Endothelial cell of umbilical vein (primary cell): ENCODE measurements around the gene ZBTB43. TPM values are rescaled to one million over a fixed set of nuclear protein-coding genes. Genes with fewer than 3 reads are reported as not detected.

ENCODE experiments used
- BruUV-seq: library from RNA; stranded (reverse); fragments of 400-500 nt; replicated peaks from 2 replicates; lab custom pipeline; 2021; lab: Mats Ljungman, UMichigan
- CTCF ChIA-PET: fragments of 300-600, 350-600 bp; sonication (Branson Sonifier 250); formaldehyde crosslinking; loops from one replicate; lab custom pipeline; 2021; ENCODE audit warnings: antibody characterized with exemption, inconsistent platforms; lab: Charles Lee
- POLR2A ChIA-PET: fragments of 300-600, 350-600 bp; sonication (Branson Sonifier 250); formaldehyde crosslinking; loops from one replicate; lab custom pipeline; 2021; ENCODE audit warnings: antibody characterized with exemption, inconsistent platforms; lab: Charles Lee
- DNase-seq: peaks from one replicate; pipeline ENCODE4 v3.0.0-alpha.2; 2011; ENCODE audit warnings: low read depth, low spot score
- FAIRE-seq: peaks from 2 replicates; lab custom pipeline; 2011; peaks lifted over from hg19 to GRCh38; lab: Jason Lieb, UNC
- H2AFZ ChIP-seq: 2 replicates; pipeline ENCODE4 v1.6.0; 2012; ENCODE audit warnings: low read depth, low read length, control low read depth, inconsistent platforms
- H3K27ac ChIP-seq: 2 replicates; pipeline ENCODE4 v1.5.1; 2011; ENCODE audit warnings: low read depth, mild to moderate bottlenecking, control low read depth, low read length, moderate library complexity; ENCODE audit not compliant: insufficient read depth
- H3K27me3 ChIP-seq, 2 experiments: 2 replicates each; pipeline versions ENCODE4 v1.6.0 to v1.6.1; 2011; ENCODE audit warnings: low read length in 2 of 2, mixed read lengths in 1 of 2; ENCODE audit not compliant: control insufficient read depth in 2 of 2, insufficient read depth in 2 of 2
- H3K36me3 ChIP-seq, 2 experiments: 2 replicates in 1 of 2; 3 replicates in 1 of 2; pipeline ENCODE4 v1.5.1; 2011; ENCODE audit warnings: low read length in 2 of 2, mild to moderate bottlenecking in 1 of 2, moderate library complexity in 1 of 2; ENCODE audit not compliant: control insufficient read depth in 2 of 2, insufficient read depth in 2 of 2; ENCODE audit errors: extremely low read depth in 1 of 2
- H3K4me1 ChIP-seq: 3 replicates; pipeline ENCODE4 v1.5.1; 2011; ENCODE audit warnings: mild to moderate bottlenecking, low read length; ENCODE audit not compliant: control insufficient read depth, insufficient read depth; ENCODE audit errors: extremely low read depth
- H3K4me2 ChIP-seq: 2 replicates; pipeline ENCODE4 v1.6.1; 2011; ENCODE audit warnings: low read length, control low read depth, mixed read lengths; ENCODE audit not compliant: insufficient read depth
- H3K4me3 ChIP-seq, 3 experiments: fragments of 200-600 bp in 1 of 3; sonication (generic), shearing (Covaris generic) in 1 of 3; replicated peaks in 1 of 3; 2 replicates each; pipeline ENCODE4 v1.5.1; 2011 to 2016; ENCODE audit warnings: control low read depth in 3 of 3, low read length in 3 of 3, mild to moderate bottlenecking in 2 of 3, inconsistent platforms in 1 of 3, low read depth in 1 of 3, moderate library complexity in 1 of 3; ENCODE audit not compliant: insufficient read depth in 1 of 3
- H3K79me2 ChIP-seq: 2 replicates; pipeline ENCODE4 v1.6.0; 2012; ENCODE audit warnings: low read length, inconsistent platforms; ENCODE audit not compliant: control insufficient read depth, insufficient read depth
- H3K9ac ChIP-seq: replicated peaks from 2 replicates; pipeline ENCODE3; 2011; ENCODE audit warnings: low read length, control low read depth; ENCODE audit not compliant: insufficient read depth; ENCODE audit errors: extremely low read depth
- H3K9me1 ChIP-seq: replicated peaks from 3 replicates; pipeline ENCODE4 v1.6.0; 2011; ENCODE audit warnings: mild to moderate bottlenecking, low read length; ENCODE audit not compliant: control insufficient read depth, insufficient read depth; ENCODE audit errors: extremely low read depth
- H3K9me3 ChIP-seq: replicated peaks from 2 replicates; pipeline ENCODE4 v1.5.1; 2012; ENCODE audit warnings: low read length, inconsistent platforms; ENCODE audit not compliant: control insufficient read depth, insufficient read depth
- H4K20me1 ChIP-seq: replicated peaks from 2 replicates; pipeline ENCODE3; 2011; ENCODE audit warnings: mild to moderate bottlenecking, low read length; ENCODE audit not compliant: control insufficient read depth, insufficient read depth; ENCODE audit errors: extremely low read depth
- EZH2 ChIP-seq: IDR thresholded peaks from 2 replicates; pipeline ENCODE4 v1.6.1; 2012; ENCODE audit warnings: borderline replicate concordance, low read depth, mild to moderate bottlenecking, moderate library complexity, low read length, inconsistent platforms; ENCODE audit not compliant: severe bottlenecking
- FOS ChIP-seq: IDR thresholded peaks from 2 replicates; pipeline ENCODE4 v1.6.1; 2011; ENCODE audit warnings: mild to moderate bottlenecking, low read length, moderate library complexity, borderline replicate concordance; ENCODE audit not compliant: insufficient read depth
- GATA2 ChIP-seq: IDR thresholded peaks from 2 replicates; pipeline ENCODE4 v1.7.0; 2011; ENCODE audit warnings: low read depth, mild to moderate bottlenecking, moderate library complexity, mixed read lengths, low read length; ENCODE audit not compliant: insufficient read length, insufficient read depth
- JUN ChIP-seq: IDR thresholded peaks from 2 replicates; pipeline ENCODE4 v1.6.1; 2011; ENCODE audit warnings: borderline replicate concordance, low read depth; ENCODE audit not compliant: insufficient read length, insufficient read depth
- MAX ChIP-seq: IDR thresholded peaks from 2 replicates; pipeline ENCODE4 v1.6.1; 2011; ENCODE audit not compliant: insufficient read depth, insufficient read length
- MYC ChIP-seq: IDR thresholded peaks from one replicate; pipeline ENCODE4 v1.6.1; 2011; ENCODE audit warnings: mild to moderate bottlenecking, low read depth, low read length
- POLR2AphosphoS5 ChIP-seq: IDR thresholded peaks from 2 replicates; pipeline ENCODE4 v1.6.1; 2012; ENCODE audit warnings: low read depth, mild to moderate bottlenecking, control low read depth, low read length, moderate library complexity; ENCODE audit not compliant: insufficient read depth
- dilution Hi-C: fragments of 300-500 bp; cut with MboI; formaldehyde crosslinking; loops from one replicate; pipeline ENCODE4 v1.15.0; 2019; ENCODE audit warnings: low sequenced_read_pairs; ENCODE audit not compliant: extremely low pct_ligation_motif_present
- intact Hi-C: fragments of 100-400 bp; cut with micrococcal nuclease; formaldehyde crosslinking; loops from one replicate; pipeline ENCODE4 v1.10.0; 2022
- polyA plus RNA-seq, 4 experiments: library from polyadenylated mRNA; depleted of rRNA in 3 of 4; stranded (reverse) in 3 of 4; unstranded in 1 of 4; fragments of >200 nt; gene quantifications; 2 replicates each; pipeline versions ENCODE4 v1.2.1 to v1.2.3, GENCODE V29; 2011 to 2012; ENCODE audit warnings: missing spikeins in 1 of 4
- total RNA-seq: library from RNA; stranded (reverse); gene quantifications from 2 replicates; pipeline ENCODE4 v1.2.3, GENCODE V29; 2021
- TF ChIP-seq, protein P1 (sequence below), 2 donors: IDR thresholded peaks; 1 replicate in 1 of 2; 2 replicates in 1 of 2; pipeline ENCODE4 v1.5.1; 2011; ENCODE audit warnings: low read length in 2 of 2, mild to moderate bottlenecking in 2 of 2, moderate library complexity in 2 of 2, control low read depth in 1 of 2, inconsistent platforms in 1 of 2, low read depth in 1 of 2; ENCODE audit not compliant: insufficient read depth in 1 of 2; ENCODE audit errors: extremely low read depth in 1 of 2

Gene ZBTB43
- total and polyA plus RNA-seq, 2 donors (not counting 3 experiments of a cell fraction or from before 2014, with no cell fraction given): 3.2 to 9.0 TPM

- no TSS peak for BruUV-seq
- no peaks in the 10 kb centered on the region for H3K9me1 ChIP-seq
- H3K79me2 ChIP-seq: no peaks in the 10 kb centered on the region
- H3K4me1 ChIP-seq: no peaks in the 10 kb centered on the region
- intact Hi-C loops (no loop called here), dilution Hi-C loops (no loop called here)
- no peaks in the 10 kb centered on the region for H3K36me3 ChIP-seq
- ChIA-PET CTCF (interaction anchor here (1.0 to 1.4 kb wide), 2 partner anchors 16 to 98 kb away, joined by 3 read pairs; no protein-coding TSS in a partner anchor), POLR2A (no interaction called here)
- H3K4me3 ChIP-seq: no peak overlapping the region
- no peaks in the 10 kb centered on the region for H3K9me3 ChIP-seq
- DNase-seq (no peak), FAIRE-seq (no peak)
- H3K4me2 ChIP-seq: no peak overlapping the region
- H3K27me3 ChIP-seq: peaks cover 16 to 33% of the 10 kb centered on the region in 2 experiments
- H3K27ac ChIP-seq: no peak overlapping the region
- TF ChIP-seq GATA2 (no peak), MYC (no peak)
- no peak overlapping the region for H2AFZ ChIP-seq
- H4K20me1 ChIP-seq: no peaks in the 10 kb centered on the region
- no peak overlapping the region for H3K9ac ChIP-seq
Observed at GRCh38 chr9:126788046-126788445, 16.8 kb upstream of the ZBTB43 start.

DNA sequence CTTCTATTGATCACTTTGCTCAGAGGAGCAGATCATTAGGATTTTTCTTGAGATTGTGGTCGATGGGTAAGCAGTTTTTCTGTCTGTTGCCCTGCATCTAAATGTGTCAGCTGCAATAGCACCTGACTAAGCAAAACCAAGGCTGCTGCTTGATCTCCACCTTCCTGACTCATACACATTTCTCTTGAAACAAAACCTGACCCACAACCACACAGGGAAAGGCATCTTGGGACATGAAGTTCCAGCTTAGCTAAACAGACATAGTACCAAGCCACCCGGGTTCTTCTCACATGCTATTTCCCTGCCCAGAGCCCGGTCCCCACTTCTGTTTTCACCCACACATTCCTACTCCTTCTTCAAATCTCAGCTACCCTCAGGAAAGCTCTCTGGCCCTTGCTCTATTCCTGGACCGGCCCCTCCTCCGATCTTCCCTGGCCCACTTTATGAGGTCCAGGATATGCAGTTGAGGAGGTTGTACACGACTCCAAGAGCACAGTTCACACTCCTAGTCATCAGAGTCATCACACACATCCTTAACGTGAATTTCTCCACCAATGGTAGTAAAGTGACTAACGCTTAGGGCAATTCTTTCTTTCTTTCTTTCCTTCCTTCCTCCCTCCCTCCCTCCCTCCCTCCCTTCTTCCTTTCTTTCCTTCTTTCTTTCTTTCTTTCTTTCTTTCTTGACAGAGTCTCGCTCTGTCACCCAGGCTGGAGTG, 16.0 kb upstream of the ZBTB43 start:
- POLR2A ChIA-PET: no interaction called here
- Histone ChIP-seq H3K9me1 (no peaks in the 10 kb centered on the region), H4K20me1 (no peaks in the 10 kb centered on the region), H3K36me3 (no peaks in the 10 kb centered on the region), H3K4me3 (no peak overlapping the region), H3K9ac (no peak overlapping the region), H2AFZ (no peak overlapping the region), H3K4me2 (no peak overlapping the region), H3K27ac (no peak overlapping the region), H3K9me3 (no peaks in the 10 kb centered on the region), H3K79me2 (no peaks in the 10 kb centered on the region), H3K27me3 (peaks cover 19 to 33% of the 10 kb centered on the region in 2 experiments), H3K4me1 (no peaks in the 10 kb centered on the region)
- TF ChIP-seq, protein P1, sequence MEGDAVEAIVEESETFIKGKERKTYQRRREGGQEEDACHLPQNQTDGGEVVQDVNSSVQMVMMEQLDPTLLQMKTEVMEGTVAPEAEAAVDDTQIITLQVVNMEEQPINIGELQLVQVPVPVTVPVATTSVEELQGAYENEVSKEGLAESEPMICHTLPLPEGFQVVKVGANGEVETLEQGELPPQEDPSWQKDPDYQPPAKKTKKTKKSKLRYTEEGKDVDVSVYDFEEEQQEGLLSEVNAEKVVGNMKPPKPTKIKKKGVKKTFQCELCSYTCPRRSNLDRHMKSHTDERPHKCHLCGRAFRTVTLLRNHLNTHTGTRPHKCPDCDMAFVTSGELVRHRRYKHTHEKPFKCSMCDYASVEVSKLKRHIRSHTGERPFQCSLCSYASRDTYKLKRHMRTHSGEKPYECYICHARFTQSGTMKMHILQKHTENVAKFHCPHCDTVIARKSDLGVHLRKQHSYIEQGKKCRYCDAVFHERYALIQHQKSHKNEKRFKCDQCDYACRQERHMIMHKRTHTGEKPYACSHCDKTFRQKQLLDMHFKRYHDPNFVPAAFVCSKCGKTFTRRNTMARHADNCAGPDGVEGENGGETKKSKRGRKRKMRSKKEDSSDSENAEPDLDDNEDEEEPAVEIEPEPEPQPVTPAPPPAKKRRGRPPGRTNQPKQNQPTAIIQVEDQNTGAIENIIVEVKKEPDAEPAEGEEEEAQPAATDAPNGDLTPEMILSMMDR (IDR thresholded peaks at IDR 0.05; ENCODE audit: extremely low read depth in 1 of 2, insufficient read depth in 1 of 2, low read depth in 1 of 2, low read length in 2 of 2): no peak
- no peak for TF ChIP-seq POLR2AphosphoS5
- no peak for TF ChIP-seq MYC
- TF ChIP-seq MAX: no peak
- no peak for TF ChIP-seq JUN
- TF ChIP-seq FOS: no peak
- no peak for TF ChIP-seq EZH2
- DNase-seq (no peak), FAIRE-seq (no peak)
- no TSS peak for BruUV-seq
- intact Hi-C loops (no loop called here), dilution Hi-C loops (no loop called here)
- CTCF ChIA-PET: interaction anchor here (1.0 to 3.5 kb wide), 3 partner anchors 16 to 99 kb away, joined by 3 to 14 read pairs (median 3); no protein-coding TSS in a partner anchor
